Activated CD8-positive, alpha-beta memory T cell treated with anti-CD3 and anti-CD28 coated beads, Interleukin-2, amount 10 ng/mL, durations not matched to agents 7 days and 5 days (primary cell): ENCODE data around the gene ETFB. TPM values are rescaled to one million over a fixed set of nuclear protein-coding genes. Genes with fewer than 3 reads are reported as not detected.

Experiments
- ATAC-seq: fragments of 150-1000 bp; cut with Tn5 transposase; one replicate; pipeline ENCODE4 v1.10.0; 2021; ENCODE audit warnings: moderate library complexity
- CTCF ChIA-PET: fragments of 350-600 bp; sonication (Branson Sonifier 250); formaldehyde crosslinking; loops from one replicate; lab custom pipeline; 2021; ENCODE audit warnings: antibody characterized with exemption; lab: Charles Lee
- DNase-seq: peaks from one replicate; pipeline ENCODE4 v3.0.0-alpha.2; 2020
- H3K27ac Mint-ChIP-seq: one replicate; pipeline ENCODE4 v1.8.0; 2021; ENCODE audit warnings: mild to moderate bottlenecking, mixed read lengths
- H3K27me3 Mint-ChIP-seq: one replicate; pipeline ENCODE4 v1.8.0; 2021; ENCODE audit warnings: mixed read lengths
- H3K36me3 Mint-ChIP-seq: one replicate; pipeline ENCODE4 v1.8.0; 2021; ENCODE audit warnings: mild to moderate bottlenecking, mixed read lengths
- H3K4me1 Mint-ChIP-seq: one replicate; pipeline ENCODE4 v1.8.0; 2021; ENCODE audit warnings: mixed read lengths
- H3K4me3 Mint-ChIP-seq: one replicate; pipeline ENCODE4 v1.8.0; 2021; ENCODE audit warnings: mild to moderate bottlenecking, moderate library complexity, mixed read lengths
- H3K9me3 Mint-ChIP-seq: one replicate; pipeline ENCODE4 v1.8.0; 2022; ENCODE audit warnings: low read depth, mixed read lengths
- total RNA-seq, 2 experiments: library from RNA; stranded (reverse); gene quantifications; one replicate each; pipeline ENCODE4 v1.2.3, GENCODE V29; 2021

Gene ETFB
- total RNA-seq, 2 experiments from 2014 or later, result 121 to 123 TPM

DNA sequence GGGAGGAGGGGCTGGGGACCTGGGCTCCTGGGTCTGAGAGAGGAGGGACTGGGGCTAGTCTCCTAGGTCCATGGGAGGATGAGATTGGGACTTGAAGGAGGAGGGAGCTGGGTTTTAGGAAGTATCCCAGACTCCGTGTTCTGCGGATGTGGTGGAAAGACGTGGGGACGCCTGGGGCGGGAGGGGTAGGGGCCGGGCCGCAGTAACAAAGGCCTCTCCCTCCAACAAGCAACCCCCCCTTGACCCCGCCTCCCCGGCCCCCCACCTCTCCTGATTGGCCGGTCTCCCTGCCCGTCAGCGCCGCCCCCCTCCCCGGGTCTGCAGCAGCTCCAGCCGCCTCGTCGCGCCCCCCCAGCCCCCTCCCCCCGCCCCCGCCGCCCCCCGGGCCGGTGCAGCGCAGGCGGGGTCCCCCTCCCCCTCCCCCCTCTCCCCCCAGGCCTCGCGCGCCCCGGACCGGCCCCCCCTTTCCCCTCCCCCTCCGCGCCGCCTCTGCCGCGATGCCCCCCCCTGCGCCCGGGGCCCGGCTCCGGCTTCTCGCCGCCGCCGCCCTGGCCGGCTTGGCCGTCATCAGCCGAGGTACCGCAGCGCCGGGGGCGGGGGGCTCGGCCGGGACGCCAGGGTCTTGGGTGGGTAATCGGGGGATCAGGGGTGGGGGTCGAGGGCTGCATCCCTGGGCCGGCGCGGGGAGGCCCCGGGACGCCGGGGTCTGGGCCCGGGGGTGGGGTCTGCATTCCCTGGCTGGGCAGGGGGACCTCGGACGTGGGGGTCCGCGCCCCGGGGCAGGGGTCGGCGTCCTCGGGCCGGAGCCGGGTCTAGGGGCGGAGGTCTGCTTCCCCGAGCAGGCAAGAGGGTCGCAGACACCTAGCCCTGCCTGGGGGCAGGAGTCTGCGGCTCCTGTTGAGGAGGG lies 54.6 kb downstream of the ETFB start, which contains the start of gene IGLON5:
IGLON5 (plus strand) TSS at position 294 of the 907 bp plus-strand sequence; CDS start at position 498, 204 bp downstream.
- DNase-seq (no peak), ATAC-seq (no peak)
- H3K9me3 Mint-ChIP-seq, result peaks cover 5% of the 10 kb centered on the region
- no peak within 1 kb of the TSS for H3K4me3 Mint-ChIP-seq
- H3K36me3 Mint-ChIP-seq, result no peaks in the 10 kb centered on the region
- H3K27me3 Mint-ChIP-seq, result peaks cover 31% of the 10 kb centered on the region
- no peaks in the 10 kb centered on the region for H3K4me1 Mint-ChIP-seq
- H3K27ac Mint-ChIP-seq, result no peak within 1 kb of the TSS
- CTCF ChIA-PET, result no interaction called here

DNA sequence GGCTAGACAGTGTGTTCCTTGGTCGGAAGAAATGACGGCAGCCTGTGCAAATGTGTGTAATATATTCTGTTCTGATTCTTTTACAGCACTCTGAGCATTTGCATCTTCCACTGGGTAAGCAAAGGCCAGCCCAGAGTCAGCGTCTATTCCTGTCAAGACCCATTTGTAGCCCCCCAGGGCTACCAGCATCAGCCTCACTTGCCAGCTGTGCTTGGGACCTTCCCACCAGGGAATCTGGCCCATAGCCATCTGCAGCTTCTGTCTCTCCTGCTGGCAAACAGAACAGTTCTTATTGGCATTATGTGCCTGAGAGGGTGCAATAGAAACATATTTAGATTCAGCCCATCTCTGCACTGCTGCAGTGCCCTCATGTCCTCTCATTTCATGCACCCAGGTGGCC lies 60.7 kb downstream of the ETFB start:
- peaks cover 28% of the 10 kb centered on the region for H3K27me3 Mint-ChIP-seq
- ATAC-seq (no peak), DNase-seq (no peak)
- CTCF ChIA-PET, result no interaction called here
- peaks cover 8% of the 10 kb centered on the region for H3K9me3 Mint-ChIP-seq
- no peak overlapping the region for H3K27ac Mint-ChIP-seq
- H3K4me1 Mint-ChIP-seq, result no peaks in the 10 kb centered on the region
- no peak overlapping the region for H3K4me3 Mint-ChIP-seq
- H3K36me3 Mint-ChIP-seq, result no peaks in the 10 kb centered on the region

DNA sequence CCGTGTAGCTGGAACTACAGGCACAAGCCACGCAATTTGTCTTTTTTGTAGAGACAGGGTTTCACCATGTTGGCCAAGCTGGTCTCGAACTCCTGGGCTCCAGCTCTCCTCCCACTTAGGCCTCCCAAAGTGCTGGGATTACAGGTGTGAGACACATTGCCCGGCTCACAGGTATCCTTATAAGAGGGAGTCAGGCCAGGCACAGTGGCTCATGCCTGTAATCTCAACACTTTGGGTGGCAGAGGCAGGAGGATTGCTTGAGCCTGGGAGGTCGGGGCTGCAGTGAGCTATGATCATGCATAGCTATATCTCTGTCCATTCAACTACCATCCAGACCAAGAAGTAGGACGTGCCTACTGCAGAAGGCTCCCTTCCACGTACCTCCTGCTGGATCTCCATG lies 64.9 kb downstream of the ETFB start:
- H3K4me3 Mint-ChIP-seq, result no peak overlapping the region
- H3K36me3 Mint-ChIP-seq, result no peaks in the 10 kb centered on the region
- no peak for DNase-seq
- CTCF ChIA-PET, result interaction anchor here (0.6 to 1.3 kb wide), 3 partner anchors 42 to 356 kb away, joined by 3 to 4 read pairs (median 4); no protein-coding TSS in a partner anchor
- H3K4me1 Mint-ChIP-seq, result no peaks in the 10 kb centered on the region
- H3K27ac Mint-ChIP-seq, result no peak overlapping the region
- peaks cover 12% of the 10 kb centered on the region for H3K27me3 Mint-ChIP-seq
- peaks cover 2% of the 10 kb centered on the region for H3K9me3 Mint-ChIP-seq
- ATAC-seq, result no peak

DNA sequence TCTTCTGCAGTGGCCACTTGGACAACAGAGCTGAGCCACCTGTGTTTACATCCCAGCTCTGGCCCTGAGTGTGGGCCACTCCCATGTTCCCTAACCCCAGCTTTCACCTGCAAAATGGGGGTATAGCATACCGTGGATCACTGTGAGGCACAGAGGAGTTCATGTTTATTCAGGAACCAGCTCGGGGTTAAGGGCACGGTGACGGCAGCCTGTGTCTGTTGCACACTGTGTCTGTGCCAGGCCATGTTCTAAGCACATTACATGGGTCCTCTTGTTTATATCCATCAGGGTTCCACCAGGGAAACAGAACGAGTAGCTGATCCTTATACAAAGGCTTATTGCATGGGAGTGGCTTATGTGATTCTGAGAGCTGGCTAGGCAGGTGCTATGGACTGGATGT lies 68.8 kb downstream of the ETFB start:
- Mint-ChIP-seq H3K27me3 (peaks cover 6% of the 10 kb centered on the region), H3K27ac (no peak overlapping the region), H3K4me3 (no peak overlapping the region), H3K4me1 (no peaks in the 10 kb centered on the region), H3K9me3 (no peaks in the 10 kb centered on the region), H3K36me3 (no peaks in the 10 kb centered on the region)
- DNase-seq (no peak), ATAC-seq (no peak)
- CTCF ChIA-PET, result no interaction called here

DNA sequence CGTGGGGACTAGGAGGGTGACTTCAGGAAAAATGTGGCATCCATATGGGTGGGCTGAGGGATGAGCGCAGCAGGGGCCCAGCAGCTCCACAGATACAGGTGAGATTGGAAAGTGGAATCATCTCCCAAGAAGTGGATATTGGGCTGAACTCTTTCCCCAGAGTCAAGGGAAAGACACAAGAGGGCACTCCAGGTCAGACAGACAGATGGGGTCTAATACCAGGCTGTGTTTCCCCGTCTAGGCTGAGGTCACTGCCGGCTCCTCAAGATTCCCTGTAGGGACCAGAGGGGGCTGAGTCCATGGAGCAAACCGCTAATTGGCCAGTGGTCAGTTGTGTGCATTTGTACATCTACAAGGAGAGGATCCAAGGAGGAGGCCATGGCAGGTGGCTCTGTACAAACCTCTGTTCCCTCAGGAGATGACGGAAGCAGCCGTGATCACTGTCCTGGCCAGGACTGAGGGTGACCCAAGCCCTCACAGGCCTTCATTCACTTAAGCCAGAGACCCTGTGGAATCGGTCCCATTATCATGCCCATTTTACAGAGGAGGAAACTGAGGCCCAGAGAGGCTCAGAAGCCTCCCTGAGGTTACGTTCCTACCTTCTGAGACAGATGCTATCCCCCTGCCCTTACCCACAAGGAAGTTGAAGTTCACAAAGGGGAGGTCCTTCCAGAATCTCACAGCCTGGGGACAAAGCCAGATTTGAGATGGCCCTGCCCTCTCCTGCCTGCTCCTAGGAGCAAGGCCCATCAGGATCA lies 69.7 kb downstream of the ETFB start:
- Mint-ChIP-seq H3K27ac (no peak overlapping the region), H3K4me1 (no peaks in the 10 kb centered on the region), H3K4me3 (no peak overlapping the region), H3K36me3 (no peaks in the 10 kb centered on the region), H3K9me3 (no peaks in the 10 kb centered on the region), H3K27me3 (peaks cover 1% of the 10 kb centered on the region)
- DNase-seq (no peak), ATAC-seq (no peak)
- CTCF ChIA-PET, result interaction anchor here (1.0 kb wide), 1 partner anchor 360 kb away, joined by 4 read pairs; no protein-coding TSS in a partner anchor

DNA sequence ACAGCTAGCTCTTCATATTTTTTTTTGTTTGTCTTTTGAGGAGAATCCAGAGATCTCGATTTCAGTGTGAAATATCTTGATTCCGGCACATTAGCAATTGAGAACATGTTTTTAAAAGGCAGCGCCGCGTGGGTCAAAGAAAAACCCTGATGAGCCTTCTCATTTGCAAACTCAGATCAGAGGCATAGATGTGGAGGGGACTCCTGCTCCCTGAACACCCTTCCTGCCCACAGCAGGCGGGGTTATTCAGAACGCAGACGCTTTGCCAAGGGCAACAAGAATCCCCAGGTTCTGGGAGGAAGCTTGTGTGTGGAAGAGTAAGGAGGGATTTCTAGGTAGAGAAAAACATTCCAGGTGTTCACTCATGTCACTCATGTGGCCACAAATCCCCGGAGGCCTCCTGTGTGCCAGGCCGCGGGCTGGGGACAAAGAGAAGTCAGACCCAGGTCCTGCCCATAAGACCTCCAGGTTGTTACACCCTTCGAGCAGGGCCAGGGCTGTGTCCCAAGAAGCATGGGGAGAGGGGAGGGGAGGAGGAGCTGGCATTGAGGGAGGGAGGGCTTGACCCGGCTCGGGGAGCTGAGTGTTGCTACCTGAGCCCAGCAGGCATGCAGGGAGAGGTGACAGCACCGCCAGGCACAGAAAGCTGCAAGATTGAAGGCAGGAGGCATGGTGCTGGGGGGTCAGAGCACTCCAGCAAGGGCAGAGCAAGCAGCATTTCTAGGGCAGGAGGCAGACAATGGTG lies 70.6 kb downstream of the ETFB start:
- Mint-ChIP-seq H3K36me3 (no peaks in the 10 kb centered on the region), H3K4me3 (no peak overlapping the region), H3K27me3 (no peaks in the 10 kb centered on the region), H3K9me3 (no peaks in the 10 kb centered on the region), H3K27ac (no peak overlapping the region), H3K4me1 (no peaks in the 10 kb centered on the region)
- DNase-seq, result no peak
- no peak for ATAC-seq
- CTCF ChIA-PET, result interaction anchor here (1.0 kb wide), 1 partner anchor 361 kb away, joined by 4 read pairs; no protein-coding TSS in a partner anchor

Other genes with a start within 250 kb of the ETFB start
- under 1 TPM in 1 of 2 experiments, not detected in 1; 0.26 TPM for gene SIGLEC9, start 241.5 kb downstream of the ETFB start, total RNA-seq
- not detected for gene SIGLEC7, start 224.1 kb downstream of the ETFB start, total RNA-seq
- 1 to 10 TPM in 1 of 2 experiments, under 1 TPM in 1; 0.96 to 6.2 TPM for gene CD33, start 141.3 kb downstream of the ETFB start, total RNA-seq
- not detected for gene SIGLECL1, start 115.3 kb downstream of the ETFB start, total RNA-seq
- under 1 TPM; 0.18 to 0.23 TPM for gene IGLON5, start 54.7 kb downstream of the ETFB start, total RNA-seq
- 1 to 10 TPM; 1.8 to 2.2 TPM for gene VSIG10L, start 24.2 kb downstream of the ETFB start, total RNA-seq
- gene CLDND2, start 2.6 kb upstream of the ETFB start, total RNA-seq, result 10 to 100 TPM; 19.1 to 27.8 TPM
- gene NKG7, start 6.3 kb upstream of the ETFB start, total RNA-seq, result 1,000 to 10,000 TPM in 1 of 2 experiments, 100 to 1,000 TPM in 1; 852 to 1,014 TPM
- under 1 TPM in 1 of 2 experiments, not detected in 1; 0.23 TPM for gene LIM2, start 21.6 kb upstream of the ETFB start, total RNA-seq
- gene C19orf84, start 24.2 kb upstream of the ETFB start, total RNA-seq, result not detected
- gene SIGLEC10, start 51.3 kb upstream of the ETFB start, total RNA-seq, result 1 to 10 TPM; 1.4 to 2.1 TPM
- gene SIGLEC8, start 92.1 kb upstream of the ETFB start, total RNA-seq, result not detected
- gene CEACAM18, start 112.2 kb upstream of the ETFB start, total RNA-seq, result not detected
- gene SIGLEC12, start 135.4 kb upstream of the ETFB start, total RNA-seq, result 1 to 10 TPM in 1 of 2 experiments, under 1 TPM in 1; 0.98 to 3.9 TPM
- gene SIGLEC6, start 165.3 kb upstream of the ETFB start, total RNA-seq, result not detected
- 10 to 100 TPM in 1 of 2 experiments, 1 to 10 TPM in 1; 8.3 to 10.1 TPM for gene ZNF175, start 204.9 kb upstream of the ETFB start, total RNA-seq